Right atrium auricular region (tissue), 2 donors: ENCODE data around the gene RABGGTB. TPM values are rescaled to one million over a fixed set of nuclear protein-coding genes. Genes with fewer than 3 reads are reported as not detected.

Source experiments
- DNase-seq: peaks from one replicate; pipeline ENCODE4 v3.0.0-alpha.2; 2019; ENCODE audit warnings: low spot score
- H3K27ac ChIP-seq, 2 donors: fragments of 200-600 bp; sonication (generic); 1 replicate in 1 of 2; 2 replicates in 1 of 2; pipeline ENCODE4 v1.5.1; 2016 to 2019
- H3K27me3 ChIP-seq, 2 donors: fragments of 200-600 bp; sonication (generic); one replicate each; pipeline versions ENCODE4 v1.5.1 to v1.6.0; 2017 to 2019
- H3K36me3 ChIP-seq: fragments of 200-600 bp; sonication (generic); one replicate; pipeline ENCODE4 v1.5.1; 2016
- H3K4me1 ChIP-seq, 2 donors: fragments of 200-600 bp; sonication (generic); one replicate each; pipeline versions ENCODE4 v1.5.1 to v1.6.0; 2017 to 2019
- H3K4me3 ChIP-seq, 2 donors: fragments of 200-600 bp; sonication (generic); 1 replicate in 1 of 2; 2 replicates in 1 of 2; pipeline ENCODE4 v1.5.1; 2017 to 2019; ENCODE audit warnings: mild to moderate bottlenecking in 1 of 2, moderate library complexity in 1 of 2
- H3K9me3 ChIP-seq, 2 donors: fragments of 200-600 bp; sonication (generic); one replicate each; pipeline ENCODE4 v1.5.1; 2019
- CTCF ChIP-seq, 2 donors: fragments of 200-600 bp; sonication (generic); IDR thresholded peaks; one replicate each; pipeline ENCODE4 v1.5.1; 2019; ENCODE audit warnings: antibody characterized with exemption in 2 of 2
- total RNA-seq, 2 donors: library from RNA; depleted of rRNA; stranded (reverse); fragments of >200 nt; gene quantifications; one replicate each; pipeline ENCODE4 v1.1.0, GENCODE V29; 2016

Gene RABGGTB
- total RNA-seq, 2 donors from 2014 or later: 38.5 to 42.2 TPM

GRCh38 chr1:75792091-75792490, 6.0 kb downstream of the RABGGTB start:
- Histone ChIP-seq H3K27me3 (no peaks in the 10 kb centered on the region), H3K36me3 (peaks cover 76% of the 10 kb centered on the region), H3K9me3 (no peaks in the 10 kb centered on the region), H3K27ac (no peak overlapping the region), H3K4me1 (peaks cover 0 to 41% of the 10 kb centered on the region in 2 donors), H3K4me3 (no peak overlapping the region)
- DNase-seq: no peak
- TF ChIP-seq CTCF (IDR thresholded peaks at IDR 0.05): no peak

GRCh38 chr1:75794382-75794781, 8.3 kb downstream of the RABGGTB start:
- no peaks in the 10 kb centered on the region for H3K27me3 ChIP-seq
- no peak for TF ChIP-seq CTCF (IDR thresholded peaks at IDR 0.05)
- no peaks in the 10 kb centered on the region for H3K9me3 ChIP-seq
- peaks cover 82% of the 10 kb centered on the region for H3K36me3 ChIP-seq
- DNase-seq: no peak
- peaks cover 0 to 18% of the 10 kb centered on the region in 2 donors for H3K4me1 ChIP-seq
- no peak overlapping the region for H3K27ac ChIP-seq
- H3K4me3 ChIP-seq: no peak overlapping the region

GRCh38 chr1:75795703-75796193, 9.7 kb downstream of the RABGGTB start:
- DNase-seq: no peak
- no peaks in the 10 kb centered on the region for H3K9me3 ChIP-seq
- H3K36me3 ChIP-seq: peaks cover 69% of the 10 kb centered on the region
- no peak for TF ChIP-seq CTCF (IDR thresholded peaks at IDR 0.05)
- H3K27ac ChIP-seq: no peak overlapping the region
- H3K27me3 ChIP-seq: no peaks in the 10 kb centered on the region
- peaks cover 0 to 4% of the 10 kb centered on the region in 2 donors for H3K4me1 ChIP-seq
- H3K4me3 ChIP-seq: no peak overlapping the region

GRCh38 chr1:75796376-75797272, 10.6 kb downstream of the RABGGTB start, which contains the start of gene MSH4:
MSH4 (plus strand) TSS chr1:75796882; CDS start chr1:75796986, 104 bp downstream.
- H3K4me3 ChIP-seq: no peak within 1 kb of the TSS
- no peak for DNase-seq

GRCh38 chr1:75797273-75797588, 11.2 kb downstream of the RABGGTB start:
- H3K27ac ChIP-seq: no peak overlapping the region

More at GRCh38 chr1:75796376-75797272, 10.6 kb downstream of the RABGGTB start, which contains the start of gene MSH4:
- Histone ChIP-seq H3K9me3 (no peaks in the 10 kb centered on the region), H3K27me3 (no peaks in the 10 kb centered on the region), H3K36me3 (peaks cover 60% of the 10 kb centered on the region), H3K27ac (no peak within 1 kb of the TSS), H3K4me1 (no peaks in the 10 kb centered on the region)
- no peak for TF ChIP-seq CTCF (IDR thresholded peaks at IDR 0.05)

More at GRCh38 chr1:75797273-75797588, 11.2 kb downstream of the RABGGTB start:
- Histone ChIP-seq H3K36me3 (peaks cover 54% of the 10 kb centered on the region), H3K4me1 (no peaks in the 10 kb centered on the region), H3K27me3 (no peaks in the 10 kb centered on the region), H3K4me3 (no peak overlapping the region), H3K9me3 (no peaks in the 10 kb centered on the region)
- TF ChIP-seq CTCF (IDR thresholded peaks at IDR 0.05): no peak
- no peak for DNase-seq
